Right forelimb (tissue), 1 donor: ENCODE data around the gene HNRNPAB.
"Not testable (repeated sequence)": the region's sequence is repeated elsewhere in the genome, so short reads cannot be mapped to it uniquely, and the experiment has no call there.

ENCODE experiments used
- DNase-seq: peaks from one replicate; pipeline ENCODE4 v3.0.0-alpha.2; 2018

Gene HNRNPAB

GRCh38 chr5:178247481-178248456 lies 43.4 kb downstream of the HNRNPAB start:
- no peak for DNase-seq

GRCh38 chr5:178248750-178249149 lies 44.4 kb downstream of the HNRNPAB start:
- no peak for DNase-seq

DNA sequence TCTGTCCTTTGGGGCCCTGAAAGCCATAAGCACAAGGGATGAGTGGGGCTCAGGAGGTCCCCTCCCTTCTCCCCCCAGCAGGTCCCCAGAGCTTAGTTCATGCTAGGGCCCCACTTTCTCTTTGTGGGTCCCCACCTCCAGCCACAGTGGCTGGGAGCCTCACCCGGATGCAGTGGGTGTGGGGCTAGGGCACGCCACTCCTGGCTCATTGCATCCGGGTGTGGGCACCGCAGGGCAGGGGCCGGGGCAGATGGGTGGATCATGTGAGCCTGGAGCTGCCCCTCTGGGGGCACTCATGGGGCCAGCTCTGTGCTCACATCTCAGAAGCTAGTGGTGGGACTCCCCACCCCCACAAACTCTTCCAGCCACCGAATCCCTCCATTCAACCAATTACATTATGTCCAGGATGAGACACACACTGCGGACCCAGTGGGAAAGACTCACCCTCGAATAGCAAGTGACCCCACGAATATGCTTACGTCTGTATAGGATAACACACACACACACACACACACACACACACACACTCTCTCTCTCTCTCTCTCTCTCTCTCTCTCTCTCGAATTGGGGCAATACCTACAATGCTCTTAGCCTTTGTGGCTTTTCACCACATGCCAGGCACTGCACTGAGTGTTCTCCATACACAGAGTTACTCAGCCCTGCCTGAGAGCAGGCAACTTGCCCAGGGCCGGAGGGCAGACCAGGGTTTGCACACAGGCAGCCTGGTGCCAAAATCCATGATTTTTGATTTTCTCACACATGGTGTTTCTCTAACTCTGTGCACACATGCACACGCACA lies 45.1 kb downstream of the HNRNPAB start:
- no peak for DNase-seq

DNA sequence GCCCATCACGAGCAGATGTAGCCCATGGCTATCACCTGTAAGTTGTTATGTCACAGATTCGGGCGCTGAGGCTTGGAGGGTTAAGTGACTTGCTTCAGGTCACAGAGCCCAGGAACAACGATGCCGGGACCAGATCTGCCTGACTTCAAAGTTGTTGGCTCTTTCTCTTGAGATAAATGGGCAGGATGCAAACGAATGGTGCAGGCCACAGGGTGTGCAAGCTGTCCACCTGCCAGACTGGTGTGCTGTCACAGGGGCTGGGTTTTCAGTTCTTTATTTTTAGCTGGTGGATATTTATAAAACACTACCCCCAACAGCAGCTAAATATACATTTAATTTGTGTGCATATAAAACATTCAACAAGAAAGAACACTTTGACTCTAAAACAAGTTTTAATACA lies 45.9 kb downstream of the HNRNPAB start:
- no peak for DNase-seq

GRCh38 chr5:178252258-178252657 lies 47.9 kb downstream of the HNRNPAB start:
- DNase-seq: no peak

DNA sequence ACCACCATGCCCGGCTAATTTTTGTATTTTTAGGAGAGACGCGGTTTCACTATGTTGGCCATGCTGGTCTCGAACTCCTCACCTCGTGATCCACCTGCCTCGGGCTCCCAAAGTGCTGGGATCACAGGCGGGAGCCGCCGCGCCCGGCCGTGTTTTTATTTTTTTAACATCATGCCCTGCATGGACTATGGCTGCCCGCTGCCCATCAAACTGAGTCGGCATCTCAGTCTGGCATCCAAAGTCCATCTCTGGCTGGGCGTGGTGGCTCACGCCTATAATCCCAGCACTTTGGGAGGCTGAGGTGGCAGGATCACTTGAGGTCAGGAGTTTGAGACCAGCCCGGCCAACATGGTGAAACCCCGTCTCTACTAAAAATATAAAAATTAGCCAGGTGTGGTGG lies 49.3 kb downstream of the HNRNPAB start:
- not testable (repeated sequence) for DNase-seq

GRCh38 chr5:178256746-178257145 lies 52.4 kb downstream of the HNRNPAB start:
- DNase-seq: no peak

GRCh38 chr5:178257650-178258049 lies 53.3 kb downstream of the HNRNPAB start:
- DNase-seq: no peak

DNA sequence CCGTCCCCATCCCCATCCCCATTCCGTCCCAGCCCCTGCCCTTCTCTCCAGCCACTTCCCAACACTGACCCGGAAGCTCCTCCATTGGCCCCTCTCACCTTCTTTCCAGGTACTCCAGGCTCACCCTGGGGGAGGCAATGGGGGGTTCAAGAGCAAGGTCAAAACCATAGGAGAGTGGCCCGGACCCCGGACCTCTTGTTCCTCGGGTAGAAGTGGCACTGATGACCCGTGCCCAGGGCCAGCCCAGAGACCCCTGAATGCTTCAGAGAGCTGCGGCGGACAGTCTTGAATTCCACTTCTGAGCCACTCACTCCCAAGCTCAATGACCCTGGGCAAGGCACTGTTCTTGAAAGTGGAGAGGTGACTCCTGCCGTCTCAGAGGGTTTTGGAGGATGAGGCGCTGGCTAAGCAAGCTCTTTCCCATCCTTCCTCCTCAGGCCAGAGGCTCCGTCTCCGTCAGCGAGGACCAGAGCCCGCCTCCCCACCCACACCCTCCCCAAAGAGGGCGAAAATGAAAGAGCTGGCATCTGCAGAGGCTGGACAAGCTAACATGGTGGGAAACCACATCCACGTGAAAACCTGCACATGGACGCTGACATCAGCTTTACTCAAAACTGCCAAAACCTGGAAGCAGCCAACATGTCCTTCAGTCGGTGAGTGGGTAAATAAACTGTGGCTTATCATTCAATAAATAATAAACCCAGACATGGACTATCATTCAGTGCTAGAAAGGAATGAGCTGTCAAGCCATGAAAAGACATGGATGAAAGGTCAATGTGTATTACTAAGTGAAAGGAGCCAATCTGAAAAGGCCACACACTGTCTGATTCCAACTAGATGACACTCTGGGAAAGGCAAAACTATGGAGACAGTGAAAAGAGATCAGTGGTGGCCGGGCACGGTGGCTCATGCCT lies 55.5 kb downstream of the HNRNPAB start:
- DNase-seq: no peak
